Lower leg skin (tissue), 3 donors: ENCODE data around the gene ADARB2.

Experiments used
- CTCF ChIP-seq, 3 donors: fragments of 450-650 bp; IDR thresholded peaks; one replicate each; pipeline ENCODE4 v1.5.1; 2016; ENCODE audit warnings: antibody characterized with exemption in 3 of 3, mild to moderate bottlenecking in 3 of 3, moderate library complexity in 2 of 3
- POLR2A ChIP-seq, 2 donors: fragments of 450-650 bp; IDR thresholded peaks; one replicate each; pipeline ENCODE4 v1.6.1; 2016 to 2017; ENCODE audit warnings: antibody characterized with exemption in 2 of 2, mild to moderate bottlenecking in 1 of 2, moderate library complexity in 1 of 2

- TF ChIP-seq CTCF (IDR thresholded peaks at IDR 0.05): no peak
- no peak for TF ChIP-seq POLR2A (IDR thresholded peaks at IDR 0.05)
These were observed 74.8 kb downstream of the ADARB2 start for GRCh38 chr10:1662438-1663025.
